ENCODE data around the gene CBFA2T2. TPM values are rescaled to one million over a fixed set of nuclear protein-coding genes. Genes with fewer than 3 reads are reported as not detected.
"Not testable (repeated sequence)": the region's sequence is repeated elsewhere in the genome, so short reads cannot be mapped to it uniquely, and the experiment has no call there.

CBFA2T2 gene
- polyA plus RNA-seq, 3 donors, result 4.1 to 5.8 (median 4.3) TPM

DNA sequence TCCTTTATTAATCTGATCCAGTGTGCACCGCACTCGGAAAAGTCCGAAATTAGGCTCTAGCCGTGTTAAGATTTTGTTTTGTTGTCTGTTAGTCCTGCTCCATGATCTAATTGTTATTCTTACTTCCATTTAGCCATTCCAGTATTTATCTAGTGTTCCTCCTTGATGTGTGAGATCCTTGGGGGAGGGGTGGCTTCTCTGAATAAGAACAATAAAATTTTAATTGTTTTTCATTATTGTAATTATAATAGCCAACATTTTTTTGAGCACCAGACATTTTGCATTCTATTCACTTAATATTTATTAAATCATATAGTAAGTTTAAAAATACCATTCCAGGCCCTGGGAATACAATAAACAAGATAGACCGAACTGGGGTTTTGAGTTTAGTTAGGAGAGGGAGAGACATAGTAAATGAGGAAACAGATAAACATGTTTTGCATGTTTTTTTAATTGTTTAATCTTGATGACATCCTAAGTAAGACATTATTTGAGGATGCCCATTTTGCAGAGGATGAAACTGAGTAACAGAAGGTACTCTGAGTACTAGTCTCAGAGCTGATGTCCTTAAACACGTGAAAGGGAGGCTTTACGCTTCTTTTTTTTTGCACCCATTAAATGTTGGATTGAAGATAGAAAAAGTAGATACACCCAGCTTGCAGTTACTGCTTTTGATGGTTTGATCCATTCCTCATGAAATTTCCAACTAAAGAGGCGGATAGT, 1.2 kb downstream of the CBFA2T2 start:
- no peak overlapping the region for H3K27ac ChIP-seq (ENCODE audit: low read depth, low read length)
- 48 to 59% (median 58%) methylated on average over 8 of the region's 8 CpGs for WGBS, 3 donors

DNA sequence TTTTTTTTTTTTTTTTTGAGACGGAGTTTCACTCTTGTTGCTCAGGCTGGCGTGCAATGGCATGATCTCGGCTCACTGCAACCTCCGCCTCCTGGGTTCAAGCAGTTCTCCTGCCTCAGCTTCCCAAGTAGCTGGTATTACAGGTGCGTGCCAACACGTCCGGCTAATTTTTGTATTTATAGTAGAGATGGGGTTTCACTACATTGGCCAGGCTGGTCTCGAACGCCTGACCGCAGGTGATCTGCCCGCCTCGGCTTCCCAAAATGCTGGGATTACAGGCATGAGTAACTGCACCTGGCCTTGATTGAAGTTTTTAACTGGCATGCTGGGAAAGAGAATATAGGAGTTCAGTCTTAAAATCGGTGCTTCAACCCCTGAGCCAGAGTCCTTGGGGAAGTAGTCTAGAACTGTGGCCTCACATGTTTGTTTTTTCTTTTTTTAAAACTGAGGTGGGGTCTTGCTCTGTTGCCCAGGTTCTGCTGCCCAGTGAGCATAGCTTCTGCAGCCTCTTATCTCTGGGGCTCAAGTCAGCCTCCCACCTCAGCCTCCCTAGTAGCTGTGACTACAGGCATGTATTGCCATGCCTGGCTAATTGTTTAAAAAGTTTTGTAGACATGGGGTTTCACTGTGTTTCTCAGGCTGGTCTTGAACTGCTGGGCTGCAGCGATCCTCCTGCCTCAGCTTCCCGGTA, 3.3 kb downstream of the CBFA2T2 start:
- 89 to 97% (median 96%) methylated on average over 15 of the region's 15 CpGs for WGBS, 3 donors
- no peak overlapping the region for H3K27ac ChIP-seq (ENCODE audit: low read depth, low read length)

DNA sequence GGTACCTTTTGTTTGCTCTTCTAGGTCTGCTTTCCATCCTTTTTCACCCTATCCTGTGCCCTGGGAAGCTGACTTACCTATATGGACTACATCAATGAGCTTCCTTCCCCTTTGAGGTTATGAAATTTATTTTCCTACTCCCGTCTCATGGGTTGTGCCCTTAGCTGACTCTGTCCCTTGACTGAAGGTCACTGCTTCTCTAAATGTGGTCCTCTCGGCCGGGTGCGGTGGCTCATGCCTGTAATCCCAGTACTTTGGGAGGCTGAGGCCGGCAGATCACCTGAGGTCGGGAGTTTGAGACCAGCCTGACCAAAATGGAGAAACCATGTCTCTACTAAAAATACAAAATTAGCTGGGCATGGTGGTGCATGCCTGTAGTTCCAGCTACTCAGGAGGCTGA, 6.9 kb downstream of the CBFA2T2 start:
- WGBS, 3 donors, result 80 to 86% (median 81%) methylated on average over 6 of the region's 6 CpGs
- not testable (repeated sequence) for H3K27ac ChIP-seq (ENCODE audit: low read depth, low read length)

DNA sequence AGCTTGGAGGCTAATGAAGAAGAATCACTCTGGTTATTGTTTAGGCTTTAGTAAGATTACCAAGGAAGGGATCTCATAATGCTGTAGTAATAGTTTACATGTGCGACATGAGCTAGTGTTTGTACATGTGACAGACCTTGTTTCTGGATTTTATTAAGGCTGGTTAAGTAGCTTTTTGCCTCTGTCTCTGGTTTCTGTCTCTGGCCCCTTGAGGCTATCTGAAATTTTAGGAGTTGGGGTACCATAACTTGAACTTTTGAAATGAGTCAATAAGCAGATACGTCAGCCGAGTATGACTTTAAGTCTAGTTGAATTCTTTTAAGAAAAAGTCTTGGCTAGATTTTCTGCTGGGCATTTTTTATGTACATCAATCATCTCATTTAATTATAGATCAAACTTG, 9.5 kb downstream of the CBFA2T2 start:
- WGBS, 3 donors, result 66 to 68% (median 68%) methylated on average over 3 of the region's 3 CpGs
- no peak overlapping the region for H3K27ac ChIP-seq (ENCODE audit: low read depth, low read length)

DNA sequence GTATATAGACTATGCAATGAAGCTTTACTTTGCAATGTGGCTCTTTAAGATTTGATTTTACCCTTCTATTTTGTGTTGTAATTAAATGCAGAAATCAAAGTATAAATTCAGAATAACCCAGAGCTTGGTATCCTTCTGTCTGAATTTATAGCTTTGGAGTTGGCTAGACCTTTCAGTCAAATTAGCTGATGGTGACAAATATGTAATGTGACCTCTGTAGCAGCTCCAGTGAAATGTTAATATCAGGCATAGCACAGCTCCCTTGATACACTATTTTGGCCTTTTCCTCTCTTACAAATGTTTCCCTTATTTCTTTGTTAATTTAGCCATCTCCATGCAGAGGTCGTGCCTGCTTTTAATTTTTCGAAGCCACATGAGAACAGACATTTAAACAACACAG, 11.1 kb downstream of the CBFA2T2 start:
- no peak overlapping the region for H3K27ac ChIP-seq (ENCODE audit: low read depth, low read length)
- 67 to 76% (median 72%) methylated on average over 2 of the region's 2 CpGs for WGBS, 3 donors

DNA sequence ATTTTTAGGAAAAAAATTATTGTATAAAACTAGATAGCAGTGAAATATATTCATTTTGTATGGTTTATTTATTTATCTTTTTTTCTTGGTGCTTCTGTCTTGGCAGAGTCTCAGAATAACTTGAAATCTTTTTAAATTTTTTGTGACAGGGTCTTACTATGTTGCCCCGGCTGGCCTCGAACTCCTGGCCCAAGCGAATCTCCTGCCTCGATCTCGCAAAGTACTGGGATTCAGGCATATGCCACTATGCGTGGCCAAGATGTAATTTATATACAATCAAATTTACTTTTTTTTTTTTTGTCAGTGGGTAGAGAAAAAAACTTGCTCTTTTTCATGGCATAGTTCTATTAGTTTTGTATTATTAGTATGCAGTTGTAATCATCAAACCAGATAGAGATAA, 13.7 kb downstream of the CBFA2T2 start:
- whole genome bisulfite sequencing, 3 donors, result 95 to 96% (median 96%) methylated on average over 6 of the region's 6 CpGs
- no peak overlapping the region for H3K27ac ChIP-seq (ENCODE audit: low read depth, low read length)

DNA sequence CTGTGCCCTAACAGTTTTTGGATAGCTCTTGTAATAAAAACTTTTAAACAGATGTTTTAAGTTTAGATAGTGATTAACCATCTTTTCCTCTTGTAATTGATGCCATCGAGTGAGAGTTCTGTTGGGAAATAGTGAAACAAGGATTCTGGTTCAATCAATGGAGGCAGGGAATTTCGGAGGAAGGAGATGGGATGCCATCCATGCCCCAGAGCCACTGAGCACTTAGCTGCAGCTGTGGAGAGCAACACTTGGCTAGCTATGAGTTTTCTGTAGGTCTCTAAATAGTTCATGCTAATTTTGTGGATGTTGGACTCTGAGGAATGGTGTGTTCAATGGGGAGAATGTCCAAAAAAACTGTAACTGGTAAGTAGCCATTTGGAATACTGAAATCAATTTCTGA, 16.7 kb downstream of the CBFA2T2 start:
- H3K27ac ChIP-seq (ENCODE audit: low read depth, low read length), result no peak overlapping the region
- 79 to 89% (median 88%) methylated on average over 2 of the region's 2 CpGs for WGBS, 3 donors

DNA sequence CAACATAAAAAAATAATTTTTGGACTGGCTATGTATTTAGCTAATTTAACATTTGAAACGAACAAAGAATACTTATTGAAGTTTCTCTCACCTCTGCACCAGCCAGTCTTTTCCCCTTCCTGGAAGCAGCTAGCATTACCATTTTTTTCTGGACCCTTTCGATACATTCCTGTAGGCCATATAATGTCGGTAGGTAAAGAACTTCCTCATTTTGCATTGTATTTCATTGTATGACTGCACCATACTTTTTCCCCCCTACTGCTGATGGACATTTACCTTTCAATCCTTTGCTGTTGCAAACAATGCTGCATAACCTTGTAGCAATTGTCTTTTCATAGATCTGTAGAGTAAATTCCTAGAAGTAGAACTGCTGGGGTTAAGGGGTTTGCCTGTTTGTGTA, 17.6 kb downstream of the CBFA2T2 start:
- WGBS, 3 donors, result 75 to 94% (median 79%) methylated on average over 3 of the region's 3 CpGs
- no peak overlapping the region for H3K27ac ChIP-seq (ENCODE audit: low read depth, low read length)

DNA sequence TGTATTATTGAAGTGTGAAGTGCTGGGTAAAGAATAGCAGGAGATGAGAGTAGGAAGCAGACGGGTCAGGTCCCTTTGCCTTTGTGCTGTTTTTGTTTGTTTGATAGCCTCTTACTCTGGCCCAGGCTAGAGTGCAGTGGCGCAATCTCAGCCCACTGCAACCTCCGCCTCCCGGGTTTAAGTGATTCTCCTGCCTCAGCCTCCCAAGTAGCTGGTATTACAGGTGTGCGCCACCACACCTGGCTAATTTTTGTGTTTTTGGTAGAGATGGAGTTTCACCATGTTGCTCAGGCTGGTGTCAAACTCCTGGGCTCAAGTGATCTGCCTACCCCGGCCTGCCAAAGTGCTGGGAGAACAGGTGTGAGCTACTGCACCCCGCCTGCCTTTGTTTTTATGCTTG, 18.1 kb downstream of the CBFA2T2 start:
- whole genome bisulfite sequencing, 3 donors, result 97 to 98% (median 98%) methylated on average over 7 of the region's 7 CpGs
- H3K27ac ChIP-seq (ENCODE audit: low read depth, low read length), result not testable (repeated sequence)

DNA sequence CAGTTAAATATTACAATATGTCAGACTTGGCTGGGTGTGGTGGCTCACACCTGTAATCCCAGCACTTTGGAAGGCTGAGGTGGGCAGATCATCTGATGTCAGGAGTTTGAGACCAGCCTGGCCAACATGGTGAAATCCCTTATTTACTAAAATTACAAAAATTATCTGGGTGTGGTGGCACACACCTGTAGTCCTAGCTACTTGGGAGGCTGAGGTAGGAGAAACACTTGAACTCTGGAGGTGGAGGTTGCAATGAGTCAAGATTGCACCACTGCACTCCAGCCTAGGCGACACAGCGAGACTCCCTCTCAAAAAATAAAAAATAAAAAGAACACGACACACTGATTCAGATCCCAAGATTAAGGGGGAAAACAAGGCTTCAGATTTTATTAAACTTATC, 19.2 kb downstream of the CBFA2T2 start:
- H3K27ac ChIP-seq (ENCODE audit: low read depth, low read length), result not testable (repeated sequence)
- WGBS, 3 donors, result 93 to 99% (median 97%) methylated on average over 3 of the region's 3 CpGs

DNA sequence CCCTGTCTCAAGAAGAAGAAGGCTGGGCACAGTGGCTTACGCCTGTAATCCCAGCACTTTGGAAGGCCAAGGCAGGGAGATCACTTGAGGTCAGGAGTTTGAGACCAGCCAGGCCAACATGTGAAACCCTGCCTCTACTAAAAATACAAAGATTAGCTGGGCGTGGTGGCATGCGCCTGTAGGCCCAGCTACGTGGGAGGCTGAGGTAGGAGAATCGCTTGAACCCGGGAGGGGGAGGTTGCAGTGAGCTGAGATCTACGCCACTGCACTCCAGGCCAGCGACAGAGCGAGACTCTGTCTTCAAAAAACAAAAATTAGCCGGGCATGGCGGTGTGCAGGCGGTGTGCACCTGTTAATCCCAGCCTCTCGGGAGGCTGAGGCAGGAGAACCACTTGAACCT, 22.0 kb downstream of the CBFA2T2 start:
- WGBS, 3 donors, result 93 to 99% (median 97%) methylated on average over 13 of the region's 13 CpGs
- H3K27ac ChIP-seq (ENCODE audit: low read depth, low read length), result not testable (repeated sequence)

DNA sequence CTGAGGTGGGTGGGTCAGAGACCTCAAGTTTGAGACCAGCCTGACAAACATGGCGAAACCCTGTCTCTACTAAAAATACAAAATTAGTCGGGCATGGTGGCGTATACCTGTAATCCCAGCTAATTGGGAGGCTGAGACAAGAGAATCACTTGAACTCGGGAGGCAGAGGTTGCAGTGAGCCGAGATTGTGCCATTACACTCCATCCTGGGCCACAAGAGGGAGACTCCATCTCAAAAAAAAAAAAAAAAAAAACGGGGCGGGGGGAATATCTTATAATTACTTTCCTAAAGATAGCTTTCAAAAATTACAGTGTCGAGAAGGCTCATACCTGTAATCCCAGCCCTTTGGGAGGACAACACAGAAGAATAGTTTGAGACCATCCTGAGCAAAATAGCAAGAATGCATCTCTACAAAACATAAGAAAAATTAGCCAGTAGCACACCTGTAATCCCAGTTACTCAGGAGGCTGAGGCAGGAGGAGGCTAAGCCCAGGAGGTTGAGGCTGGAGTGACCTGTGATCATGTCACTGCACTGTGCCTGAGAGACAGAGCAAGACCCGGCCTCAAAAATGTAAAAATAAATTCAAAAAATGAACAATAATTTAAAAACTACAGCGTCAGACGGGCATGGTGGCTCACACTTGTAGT, 25.8 kb downstream of the CBFA2T2 start:
- WGBS, 3 donors, result 92 to 93% (median 92%) methylated on average over 11 of the region's 11 CpGs
- no peak overlapping the region for H3K27ac ChIP-seq (ENCODE audit: low read depth, low read length)

DNA sequence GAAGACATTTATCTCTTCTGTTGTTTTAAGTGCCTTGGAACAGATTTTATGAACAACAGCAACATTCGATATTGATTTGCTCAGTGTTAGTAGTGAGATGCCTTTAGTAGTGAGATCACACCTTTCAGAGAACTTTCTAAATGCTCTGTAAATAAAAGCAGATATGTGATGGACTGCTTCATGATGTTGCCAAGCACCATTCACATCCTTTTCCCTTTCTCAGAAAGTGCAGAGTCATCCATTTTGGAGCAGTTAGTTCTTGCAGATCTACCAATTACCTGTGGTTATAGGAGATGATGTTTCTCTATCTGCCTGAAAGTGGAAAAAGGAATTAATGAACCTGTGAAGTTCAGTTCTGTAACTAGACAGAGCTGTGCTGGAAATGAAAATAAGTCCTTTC, 27.0 kb downstream of the CBFA2T2 start:
- 26 to 36% (median 32%) methylated on average over 1 of the region's 1 CpG for WGBS, 3 donors
- no peak overlapping the region for H3K27ac ChIP-seq (ENCODE audit: low read depth, low read length)

DNA sequence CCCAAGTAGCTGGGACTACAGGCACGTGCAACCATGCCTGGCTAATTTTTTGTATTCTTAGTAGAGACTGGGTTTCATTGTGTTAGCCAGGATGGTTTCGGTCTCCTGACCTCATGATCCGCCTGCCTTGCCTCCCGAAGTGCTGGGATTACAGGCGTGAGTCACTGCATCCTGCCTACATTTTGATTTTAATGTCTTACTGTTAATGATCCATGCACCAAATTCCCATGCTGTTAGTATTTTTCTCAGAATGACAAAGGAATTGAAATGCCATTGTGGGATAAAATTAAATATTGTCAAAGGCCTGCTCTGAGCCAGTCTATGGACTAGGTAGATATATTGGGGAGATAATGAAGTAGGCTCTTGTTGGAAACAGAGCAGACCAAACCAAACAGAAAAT, 28.2 kb downstream of the CBFA2T2 start:
- no peak overlapping the region for H3K27ac ChIP-seq (ENCODE audit: low read depth, low read length)
- 70 to 88% (median 79%) methylated on average over 5 of the region's 5 CpGs for WGBS, 3 donors

DNA sequence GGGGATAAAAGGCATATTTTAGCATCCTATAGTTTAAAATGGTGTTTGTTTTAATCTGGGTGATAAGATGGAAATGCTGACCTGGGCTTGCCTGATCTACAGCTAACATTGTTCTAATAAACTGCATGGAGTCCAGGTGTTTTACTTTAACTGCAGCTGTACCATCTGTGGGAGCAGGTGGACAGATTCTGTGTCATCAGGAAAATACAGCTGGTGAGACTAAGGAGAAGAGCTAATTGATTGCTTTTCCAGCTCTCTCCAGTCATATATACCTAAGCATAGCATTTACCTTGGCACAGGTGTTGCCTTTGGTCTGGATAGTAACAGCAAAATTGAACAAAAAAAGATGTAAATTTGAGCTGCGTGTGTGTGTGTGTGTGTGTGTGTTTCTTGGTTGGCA, 31.6 kb downstream of the CBFA2T2 start:
- H3K27ac ChIP-seq (ENCODE audit: low read depth, low read length), result no peak overlapping the region
- 47 to 93% (median 91%) methylated on average over 1 of the region's 1 CpG for whole genome bisulfite sequencing, 3 donors

DNA sequence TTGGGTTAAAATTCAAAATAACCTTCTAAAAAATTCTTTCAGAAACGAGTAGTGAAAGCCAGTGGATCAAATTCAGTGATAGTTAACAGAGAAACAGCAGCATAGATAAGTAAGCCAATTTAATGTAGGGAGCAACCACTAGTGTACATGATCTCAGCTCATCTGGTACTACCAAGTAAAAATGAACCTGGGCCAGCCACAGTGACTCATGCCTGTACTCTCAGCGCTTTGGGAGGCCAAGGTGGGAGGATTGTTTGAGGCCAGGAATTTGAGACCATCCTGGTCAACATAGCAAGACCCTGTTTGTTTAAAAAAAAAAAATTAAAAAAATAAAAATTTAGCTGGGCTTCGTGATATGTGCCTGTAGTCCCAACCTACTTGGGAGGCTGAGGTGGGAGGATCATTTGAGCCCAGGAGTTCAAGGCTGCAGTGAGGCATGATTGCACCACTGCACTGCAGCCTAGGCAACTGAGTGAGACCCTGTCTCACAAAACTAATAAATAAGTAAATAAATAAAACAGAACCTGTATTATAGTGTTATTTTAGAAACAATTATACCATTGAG, 32.4 kb downstream of the CBFA2T2 start:
- no peak overlapping the region for H3K27ac ChIP-seq (ENCODE audit: low read depth, low read length)
- WGBS, 3 donors, result 74 to 77% (median 76%) methylated on average over 3 of the region's 3 CpGs

DNA sequence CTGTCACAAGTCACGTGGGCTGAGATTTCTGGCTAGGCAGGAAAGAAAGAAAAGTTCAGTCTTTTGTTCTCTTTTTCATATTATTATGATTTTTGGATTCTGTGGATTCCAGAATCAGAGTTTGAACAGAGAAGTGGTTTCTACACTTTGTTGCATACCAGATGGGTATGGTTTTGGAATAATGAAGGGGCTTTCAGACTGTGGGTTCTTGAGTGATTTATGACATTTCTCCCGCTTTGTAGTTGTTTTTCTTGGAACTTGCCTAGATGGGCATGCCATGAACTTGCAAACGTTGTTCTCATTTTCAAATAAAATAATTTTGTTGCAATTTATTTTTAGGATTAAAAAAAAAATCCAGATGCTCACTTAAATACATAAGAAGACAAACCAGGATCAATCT, 34.4 kb downstream of the CBFA2T2 start:
- WGBS, 3 donors, result 55 to 59% (median 56%) methylated on average over 3 of the region's 3 CpGs

DNA sequence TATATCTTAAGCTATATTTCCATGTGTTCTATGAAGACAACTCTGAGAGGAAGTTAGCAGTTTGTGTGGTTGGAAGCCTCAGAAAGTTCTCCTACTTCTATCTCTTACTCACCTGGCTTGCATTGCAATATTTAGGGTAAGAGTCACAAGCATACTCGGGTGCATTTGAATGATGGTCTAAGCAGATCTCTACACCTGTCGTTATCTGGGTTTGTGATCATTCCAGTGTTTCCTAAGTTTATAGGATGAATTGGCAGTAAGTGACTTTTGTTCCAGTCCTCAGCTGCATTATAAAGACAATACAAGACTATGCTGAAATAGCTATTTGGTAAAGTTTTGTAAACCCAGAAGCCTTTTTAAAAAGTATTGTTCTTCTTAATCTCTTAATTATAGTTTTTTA, 36.9 kb downstream of the CBFA2T2 start:
- WGBS, 3 donors, result 60 to 69% (median 67%) methylated on average over 2 of the region's 2 CpGs
- no peak overlapping the region for H3K27ac ChIP-seq (ENCODE audit: low read depth, low read length)

More for the DNA sequence above, 34.4 kb downstream of the CBFA2T2 start:
- no peak overlapping the region for H3K27ac ChIP-seq (ENCODE audit: low read depth, low read length)
